HG02623 (cell line): ENCODE data around the gene UTF1.

Experiments
- ATAC-seq: cut with Tn5 transposase; IDR thresholded peaks from one replicate; pipeline ENCODE4 v1.9.1; 2021; ENCODE audit warnings: moderate library complexity; ENCODE audit not compliant: unreplicated experiment

The UTF1 gene, protein sequence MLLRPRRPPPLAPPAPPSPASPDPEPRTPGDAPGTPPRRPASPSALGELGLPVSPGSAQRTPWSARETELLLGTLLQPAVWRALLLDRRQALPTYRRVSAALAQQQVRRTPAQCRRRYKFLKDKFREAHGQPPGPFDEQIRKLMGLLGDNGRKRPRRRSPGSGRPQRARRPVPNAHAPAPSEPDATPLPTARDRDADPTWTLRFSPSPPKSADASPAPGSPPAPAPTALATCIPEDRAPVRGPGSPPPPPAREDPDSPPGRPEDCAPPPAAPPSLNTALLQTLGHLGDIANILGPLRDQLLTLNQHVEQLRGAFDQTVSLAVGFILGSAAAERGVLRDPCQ

DNA sequence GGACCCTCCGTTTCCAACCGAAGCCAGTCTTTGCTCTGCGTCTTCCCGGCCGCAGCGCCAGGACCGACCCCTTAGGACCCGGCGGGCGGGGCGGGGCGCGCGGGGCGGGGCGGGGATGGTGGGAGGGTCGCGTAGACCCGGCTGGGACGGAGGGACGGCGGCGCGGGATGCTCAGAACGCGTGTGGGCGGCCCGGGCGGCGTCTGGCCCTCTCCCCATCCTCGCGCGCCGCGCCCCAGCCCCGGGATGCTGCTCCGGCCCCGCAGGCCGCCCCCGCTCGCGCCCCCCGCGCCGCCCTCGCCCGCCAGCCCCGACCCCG lies at the start of gene UTF1:
Gene UTF1 (plus strand): TSS at position 174 of the 318 bp plus-strand sequence. CDS start 72 bp downstream, at position 246.
- ATAC-seq = no peak

DNA sequence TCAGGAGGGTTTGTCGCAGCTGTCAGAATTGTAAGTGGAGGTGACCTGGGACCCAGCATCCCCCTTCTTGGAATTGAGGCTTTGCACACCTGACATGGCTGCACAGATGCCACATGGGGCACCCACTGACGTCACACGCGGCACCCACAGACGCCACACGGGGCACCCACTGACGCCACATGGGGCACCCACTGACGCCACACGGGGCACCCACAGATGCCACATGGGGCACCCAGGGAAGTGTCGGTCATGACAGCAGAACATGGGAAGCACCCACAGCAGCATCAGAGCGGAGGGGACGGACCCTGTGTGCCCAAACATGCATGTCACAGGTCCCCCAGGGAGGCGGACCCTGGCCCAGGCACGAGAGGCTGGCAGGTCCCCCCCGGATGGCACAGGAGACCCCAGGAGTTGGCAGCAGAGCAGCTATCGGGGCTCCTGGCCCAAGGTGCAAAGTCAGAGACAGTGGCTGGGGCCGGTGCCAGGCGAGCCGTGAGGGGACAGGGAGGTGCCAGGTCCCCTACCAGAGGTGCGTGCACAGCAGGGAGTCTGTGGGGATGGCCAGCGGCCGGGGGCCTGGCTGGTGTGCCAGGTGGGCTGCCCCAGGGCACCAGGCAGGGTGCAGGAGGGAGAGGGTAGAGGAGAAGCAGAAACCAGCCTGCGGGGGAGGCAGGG lies 48.9 kb upstream of the UTF1 start:
- ATAC-seq = no peak

DNA sequence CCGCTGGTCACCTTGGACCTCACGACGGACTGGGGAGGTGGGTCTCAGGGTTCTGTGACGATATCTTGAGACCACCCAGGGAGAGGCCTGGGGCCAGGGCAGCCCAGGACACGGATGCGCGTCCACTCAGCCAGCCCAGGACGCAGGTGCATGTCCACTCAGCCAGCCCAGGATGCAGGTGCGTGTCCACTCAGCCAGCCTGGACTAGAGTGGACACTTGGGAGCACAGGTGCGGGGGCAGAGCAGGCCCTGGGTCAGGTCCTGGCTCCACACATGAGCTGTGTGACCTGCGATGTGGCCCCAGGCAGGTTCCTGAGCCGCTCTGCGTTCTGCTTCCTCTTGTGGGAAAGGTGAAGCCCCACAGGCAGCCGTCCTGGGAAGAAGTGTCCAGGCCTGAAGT lies 47.8 kb upstream of the UTF1 start:
- no peak for ATAC-seq

DNA sequence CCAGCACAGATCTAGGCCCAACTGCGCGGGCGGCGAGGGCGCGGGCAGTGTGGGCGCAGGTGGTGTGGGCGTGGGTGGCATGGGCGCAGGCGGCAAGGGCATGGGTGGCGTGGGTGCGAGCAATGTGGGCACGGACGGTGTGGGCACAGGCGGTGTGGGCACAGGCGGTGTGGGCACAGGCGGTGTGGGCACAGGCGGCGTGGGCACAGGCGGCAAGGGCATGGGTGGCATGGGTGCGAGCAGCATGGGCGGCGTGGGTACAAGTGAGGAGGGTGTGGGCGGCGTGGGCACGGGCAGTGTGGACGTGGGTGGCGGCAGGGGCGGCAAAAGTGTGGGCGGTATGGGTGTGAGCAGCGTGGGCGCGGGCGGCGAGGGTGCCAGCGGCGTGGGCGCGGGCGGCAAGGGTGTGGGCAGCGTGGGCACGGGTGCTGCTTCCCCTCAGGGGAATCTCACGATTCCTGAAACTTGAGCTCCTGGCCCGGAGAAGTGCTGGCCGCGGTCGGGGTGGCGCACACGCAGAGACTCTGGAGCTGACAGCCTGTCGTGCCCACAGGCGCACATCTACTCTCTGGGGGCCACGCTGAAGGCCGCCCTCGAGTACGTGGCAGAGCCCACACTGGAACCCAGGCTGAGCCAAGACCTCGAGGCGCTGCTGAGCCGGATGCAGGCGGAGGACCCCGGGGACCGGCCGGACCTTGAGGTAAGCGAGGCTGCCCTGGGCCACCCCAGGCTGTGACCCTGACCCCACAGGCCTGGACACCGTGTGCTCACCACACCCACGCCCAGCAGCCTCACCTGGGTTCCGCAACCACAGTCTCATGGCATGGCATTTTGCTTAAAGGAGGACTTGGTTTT lies 47.0 kb upstream of the UTF1 start:
- ATAC-seq = no peak

DNA sequence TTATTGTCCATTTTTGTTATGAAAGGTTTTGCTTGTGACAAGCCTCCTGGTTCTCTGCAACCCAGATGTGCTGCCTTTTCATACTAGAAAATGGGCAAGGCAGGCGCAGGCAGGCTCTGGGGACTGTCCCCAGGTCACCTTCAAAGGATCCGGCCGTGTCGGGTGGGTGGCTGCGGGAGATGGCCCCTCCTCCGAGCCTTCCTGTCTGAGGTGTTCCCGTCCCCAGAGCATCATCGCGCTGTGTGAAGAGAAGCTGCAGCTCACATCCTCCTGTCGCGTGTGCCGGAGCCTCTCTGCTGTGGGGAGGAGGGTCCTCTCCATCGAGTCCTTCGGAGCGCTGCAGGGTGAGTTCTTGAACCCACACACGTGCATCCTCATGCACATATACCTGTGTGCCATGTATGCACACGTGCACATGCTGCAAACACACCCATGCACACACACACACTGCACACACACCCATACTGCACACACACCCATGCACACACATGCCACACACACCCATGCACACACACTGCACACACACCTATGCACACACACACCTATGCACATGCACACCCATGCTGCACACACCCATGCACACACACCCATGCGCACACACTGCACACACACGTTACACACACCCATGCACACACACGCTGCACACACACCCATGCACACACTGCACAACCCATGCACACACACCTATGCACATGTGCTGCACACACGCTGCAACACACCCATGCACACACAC lies 46.2 kb upstream of the UTF1 start:
- ATAC-seq = no peak

DNA sequence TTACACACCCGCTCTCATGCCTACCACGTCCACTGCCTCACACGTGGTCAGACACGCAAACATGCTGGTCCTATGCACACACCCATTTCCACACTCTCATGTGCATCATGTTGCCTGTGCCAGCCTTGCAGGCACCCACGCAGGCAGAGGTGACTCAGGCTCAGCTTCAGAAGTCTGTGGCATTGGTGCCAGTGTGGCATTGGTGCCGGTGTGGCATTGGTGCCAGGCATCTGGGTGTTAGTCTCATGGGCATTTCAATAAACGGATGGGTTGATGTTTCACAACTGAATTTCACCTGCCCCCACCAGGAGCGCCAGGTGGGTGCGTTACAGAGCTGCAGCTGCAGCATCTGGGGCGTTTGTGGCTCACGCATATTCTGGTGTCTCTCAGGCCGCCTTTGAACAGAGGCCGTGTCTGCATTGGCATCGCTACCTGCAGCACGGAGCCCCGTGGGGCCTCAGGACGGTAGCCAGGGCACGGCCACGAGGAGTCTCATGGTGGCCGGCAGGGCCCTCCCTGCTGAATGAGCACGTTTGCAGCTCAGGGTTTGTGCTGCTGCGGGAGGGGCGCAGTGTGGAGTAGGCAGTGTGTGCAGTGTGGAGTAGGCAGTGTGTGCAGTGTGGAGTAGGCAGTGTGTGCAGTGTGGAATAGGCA lies 45.3 kb upstream of the UTF1 start:
- ATAC-seq = no peak

DNA sequence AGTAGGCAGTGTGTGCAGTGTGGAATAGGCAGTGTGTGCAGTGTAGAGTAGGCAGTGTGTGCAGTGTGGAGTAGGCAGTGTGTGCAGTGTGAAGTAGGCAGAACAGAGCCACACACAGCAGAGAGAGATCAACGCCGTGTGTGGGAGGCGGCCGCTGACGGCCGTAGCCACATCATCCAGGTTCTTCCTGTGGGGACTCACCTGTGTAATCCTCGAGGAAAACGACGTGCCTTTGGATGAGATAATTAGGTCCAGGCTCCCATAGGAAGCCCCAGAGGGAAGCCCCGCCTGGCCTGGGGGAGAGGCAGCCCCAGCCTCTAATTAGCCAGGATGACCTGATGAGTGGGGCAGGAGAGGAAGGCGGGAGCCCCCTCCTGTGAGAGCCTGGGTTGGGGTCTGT lies 44.6 kb upstream of the UTF1 start:
- no peak for ATAC-seq

DNA sequence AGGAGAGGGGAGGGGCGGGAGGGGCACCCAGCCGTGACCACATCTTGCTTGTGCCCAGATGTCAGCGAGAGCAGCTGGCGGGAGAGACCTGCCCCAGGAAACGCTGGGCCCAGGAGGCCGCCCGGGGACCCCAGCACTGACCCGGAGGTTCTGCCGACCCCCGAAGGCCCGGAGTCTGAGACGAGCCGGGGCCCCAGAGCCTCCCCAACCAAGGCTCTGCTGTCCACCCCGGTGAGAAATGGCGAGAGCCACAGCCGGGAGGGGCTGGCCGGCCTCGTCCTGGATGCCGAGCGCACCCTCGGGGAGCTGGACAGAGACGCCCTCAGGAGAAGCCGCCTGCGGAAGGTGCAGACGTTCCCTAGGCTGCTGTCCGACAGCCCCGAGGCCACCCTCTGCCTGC lies 44.1 kb upstream of the UTF1 start:
- ATAC-seq = no peak

DNA sequence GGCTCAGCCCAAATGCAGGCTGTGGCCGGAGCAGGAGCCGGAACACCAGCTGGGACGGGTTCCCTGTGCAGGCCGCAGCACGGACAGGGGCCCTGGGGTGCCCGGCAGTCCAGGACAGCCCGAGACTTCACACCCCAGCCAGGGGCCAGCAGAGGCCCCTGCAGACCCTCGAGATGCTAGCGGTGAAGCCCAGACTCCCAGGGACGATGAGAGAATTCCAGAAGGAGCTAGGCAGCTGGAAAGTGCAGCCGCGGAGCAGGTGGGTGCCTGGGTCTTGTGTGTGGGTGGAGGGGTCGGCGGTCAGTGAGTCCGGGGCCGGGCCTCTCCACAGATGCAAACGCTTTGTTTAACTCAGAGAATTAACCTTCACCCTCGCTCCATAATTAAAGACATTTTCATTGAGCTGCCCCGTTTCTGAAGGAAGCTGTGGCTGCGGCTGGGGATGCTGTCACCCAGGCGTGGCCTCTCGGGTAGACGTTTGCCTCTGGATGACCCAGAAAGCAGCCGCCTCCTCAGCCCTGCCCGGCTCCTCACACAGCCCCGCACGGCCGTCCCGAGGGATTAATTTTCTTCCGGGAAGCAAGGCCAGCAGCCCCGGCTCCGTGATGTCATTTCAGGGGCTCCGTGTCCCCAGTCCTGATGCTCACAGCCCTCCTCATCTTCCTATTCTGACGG lies 43.5 kb upstream of the UTF1 start:
- ATAC-seq = no peak

DNA sequence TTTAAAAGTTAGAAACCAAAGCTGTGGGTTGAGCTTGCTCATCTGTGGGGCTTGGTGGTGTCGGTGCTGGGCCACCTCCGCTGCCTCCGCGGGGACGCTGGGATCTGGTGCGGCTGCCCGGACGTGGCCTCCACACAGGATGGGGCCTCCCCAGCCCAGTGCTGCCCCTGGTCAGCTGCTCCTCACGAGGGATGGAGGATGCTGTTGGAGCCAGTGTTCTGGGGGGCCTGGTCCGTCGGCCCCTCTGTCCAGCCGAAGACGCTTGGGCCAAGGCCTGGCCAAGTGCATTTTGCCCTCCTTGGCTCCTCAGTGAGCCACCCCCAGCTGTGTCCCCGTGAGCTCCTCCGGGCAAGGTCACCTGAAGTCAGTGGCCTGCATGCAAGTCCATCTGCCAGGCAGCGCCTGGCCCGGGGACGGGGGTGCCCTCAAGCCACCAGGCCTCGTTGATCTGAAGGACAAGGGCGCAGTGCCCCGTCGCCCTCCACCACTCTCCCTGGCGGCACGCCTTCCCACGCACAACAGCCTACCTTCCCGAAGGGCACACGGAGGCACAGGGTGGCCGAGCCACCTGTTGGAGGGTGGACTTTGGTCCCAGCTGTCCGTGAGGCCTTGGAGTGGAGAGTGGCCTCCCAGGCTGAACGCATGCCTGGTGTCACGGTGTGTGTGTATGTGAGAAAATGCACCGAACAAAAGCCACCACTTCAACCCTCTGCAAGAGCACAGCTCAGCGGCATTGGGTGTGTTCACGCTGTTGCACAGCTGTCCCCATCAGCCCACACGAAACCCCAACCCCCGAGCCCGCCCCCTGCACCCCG lies 42.7 kb upstream of the UTF1 start:
- ATAC-seq = no peak

DNA sequence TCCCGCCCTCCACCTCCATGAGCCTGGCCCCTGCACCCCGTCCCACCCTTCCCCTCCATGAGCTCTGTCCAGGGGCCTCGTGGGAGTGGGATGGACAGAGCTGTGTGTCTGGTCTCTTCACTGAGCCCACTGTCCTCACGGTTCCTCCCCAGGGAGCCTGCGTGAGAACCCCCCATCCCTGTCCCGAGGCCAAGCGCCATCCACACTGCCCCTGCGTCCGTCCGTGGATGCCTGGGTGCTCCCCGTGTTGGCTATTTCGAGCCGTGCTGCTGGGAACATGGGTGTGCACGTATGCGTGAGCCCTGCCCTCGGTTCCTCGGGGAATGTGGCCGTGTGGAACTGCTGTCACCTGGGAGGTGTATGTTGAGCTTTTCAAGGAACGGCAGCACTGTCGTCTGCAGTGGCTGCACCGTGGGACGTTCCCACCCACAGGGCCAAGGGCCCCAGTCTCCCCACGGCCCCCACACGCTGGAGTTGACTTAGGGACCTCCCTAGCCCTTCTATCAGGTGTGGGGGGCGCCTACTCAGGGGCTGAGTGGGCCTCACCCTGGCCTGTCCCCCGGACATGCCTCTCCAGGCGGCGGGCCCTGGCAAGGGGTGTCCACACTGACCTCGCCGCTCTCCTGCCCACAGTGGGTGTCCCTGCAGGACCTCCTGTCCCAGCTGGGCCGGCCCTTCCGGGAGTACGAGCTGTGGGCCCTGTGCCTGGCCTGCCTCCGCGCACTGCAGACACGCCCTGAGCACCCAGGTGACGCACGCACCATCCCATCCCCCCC lies 41.9 kb upstream of the UTF1 start:
- no peak for ATAC-seq

DNA sequence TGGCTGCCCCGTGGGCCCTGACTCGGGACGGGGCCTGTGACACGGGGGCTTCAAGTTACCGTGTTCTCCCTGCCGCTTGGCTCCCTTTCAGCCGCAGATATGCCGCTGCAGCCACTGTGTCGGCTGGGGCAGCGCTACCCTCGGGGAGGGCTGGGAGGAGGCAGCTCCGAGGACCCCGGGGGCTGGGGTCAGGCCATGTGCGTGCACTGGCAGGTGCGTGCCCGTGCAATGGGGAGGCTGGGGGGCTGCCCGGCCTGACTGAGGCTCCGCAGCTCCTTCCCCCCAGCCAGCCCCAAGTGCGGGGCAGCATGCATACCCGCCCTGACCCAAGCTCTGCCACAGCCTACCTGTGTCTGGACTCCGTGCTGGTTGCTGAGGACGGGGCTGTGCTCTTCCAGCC lies 40.8 kb upstream of the UTF1 start:
- ATAC-seq = no peak

DNA sequence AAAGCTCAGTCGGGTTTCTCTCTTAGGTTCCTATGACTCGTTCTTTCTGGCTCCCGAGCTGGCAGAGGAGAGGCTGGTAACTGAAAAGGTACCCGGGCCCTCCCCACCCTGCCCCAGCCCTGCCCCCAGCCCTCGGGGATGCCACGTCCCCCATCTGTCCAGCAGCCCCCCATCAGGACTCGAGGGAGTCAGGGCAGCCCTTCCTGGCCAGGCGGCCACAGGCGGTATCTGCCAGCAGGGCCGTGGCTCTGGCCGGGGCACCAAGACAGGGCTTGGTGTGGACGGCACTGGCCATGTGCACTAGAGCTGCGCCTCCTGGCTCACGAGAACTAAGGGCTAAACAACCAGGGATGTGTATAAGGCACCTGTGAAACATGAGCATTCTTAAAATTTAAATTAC lies 40.3 kb upstream of the UTF1 start:
- ATAC-seq = no peak

DNA sequence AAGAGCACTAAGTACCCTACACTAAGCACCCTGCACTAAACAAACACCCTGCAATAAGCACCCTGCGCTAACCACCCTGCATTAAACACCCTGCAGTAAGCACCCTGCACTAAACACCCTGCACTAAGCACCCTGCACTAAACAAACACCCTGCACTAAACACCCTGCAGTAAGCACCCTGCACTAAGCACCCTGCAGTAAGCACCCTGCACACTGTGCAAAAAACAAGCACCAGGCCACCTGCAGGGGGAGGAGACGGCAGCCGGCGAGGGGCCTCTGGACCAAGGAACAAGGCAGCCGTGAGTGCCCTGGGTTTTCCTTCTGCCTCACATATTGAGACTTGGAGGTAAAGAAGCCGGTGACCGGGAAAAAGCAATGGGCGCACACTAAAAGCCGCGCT lies 39.8 kb upstream of the UTF1 start:
- ATAC-seq = no peak

DNA sequence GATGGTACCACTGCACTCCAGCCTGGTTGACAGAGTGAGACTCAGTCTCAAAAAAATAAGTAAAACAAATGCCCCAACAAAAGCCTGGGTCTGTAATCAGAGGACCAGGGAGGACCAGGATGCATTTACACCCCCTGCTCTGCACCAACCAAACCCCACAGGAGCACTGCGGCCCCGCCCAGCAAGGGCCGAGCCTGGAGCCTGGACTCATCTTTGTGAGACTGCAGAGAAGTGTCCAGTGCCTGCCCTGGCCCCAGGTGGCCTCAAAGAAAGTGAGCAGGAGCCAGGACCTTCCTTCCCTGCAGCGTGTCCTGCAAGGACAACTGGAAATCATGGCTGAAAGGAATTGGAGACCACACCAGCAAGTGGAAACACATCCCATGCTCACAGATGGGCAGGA lies 38.4 kb upstream of the UTF1 start:
- ATAC-seq = no peak

DNA sequence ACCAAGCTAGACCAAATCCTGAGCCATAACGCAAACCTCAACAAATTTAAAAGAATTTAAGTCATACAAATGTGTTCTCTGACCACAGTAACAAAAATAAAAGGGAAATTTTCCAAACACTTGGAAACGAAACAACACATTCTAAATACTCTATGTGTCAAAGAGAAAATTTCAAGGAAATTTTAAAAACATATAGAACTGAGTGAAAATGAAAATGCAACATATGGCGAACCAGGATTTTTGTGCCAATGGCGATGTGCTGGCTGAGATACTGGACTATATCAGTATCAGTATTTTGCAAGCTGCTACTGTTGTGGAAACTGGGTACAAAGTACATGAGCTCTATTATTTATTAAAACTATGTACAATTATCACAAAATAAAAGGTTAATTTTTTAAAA lies 35.9 kb upstream of the UTF1 start:
- no peak for ATAC-seq

DNA sequence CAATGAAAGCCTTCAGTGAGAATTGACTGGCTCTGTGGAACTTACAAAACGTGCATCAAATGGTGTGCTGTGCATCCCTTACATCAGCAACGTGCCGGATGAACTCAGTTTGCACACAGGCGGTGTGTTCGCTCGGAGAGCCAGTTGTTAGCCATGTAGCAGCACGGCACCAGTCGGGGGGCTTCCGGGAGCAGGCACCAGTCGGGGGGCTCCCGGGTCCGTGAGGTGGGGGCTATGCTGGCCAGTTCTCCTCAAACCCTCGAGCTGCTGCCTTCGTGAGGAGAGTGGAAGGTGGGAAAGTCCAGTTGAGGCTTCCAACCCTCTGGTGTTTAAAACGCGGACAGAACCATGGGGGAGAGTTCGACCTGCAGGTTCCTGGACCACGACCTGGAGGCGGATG lies 34.9 kb upstream of the UTF1 start:
- ATAC-seq = no peak

DNA sequence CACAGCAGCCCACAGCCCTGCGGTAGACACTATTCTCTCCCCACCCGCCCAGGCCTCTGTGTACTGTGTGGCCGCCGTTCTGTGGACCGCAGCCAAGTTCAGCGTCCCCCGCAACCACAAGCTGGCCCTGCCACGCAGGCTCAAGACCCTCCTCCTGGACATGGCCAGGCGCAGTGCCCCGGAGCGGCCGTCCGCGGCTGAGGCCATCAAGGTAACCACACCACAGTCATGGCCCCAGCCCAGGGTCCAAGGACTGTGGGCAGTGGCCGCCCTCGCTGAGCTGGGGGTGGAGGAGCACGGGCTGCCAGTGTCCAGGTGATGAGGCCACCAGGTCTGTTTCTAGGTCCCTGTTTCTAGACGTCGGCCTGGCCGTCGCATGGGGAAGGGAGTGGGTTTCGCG lies 34.4 kb upstream of the UTF1 start:
- ATAC-seq = no peak
